Suprapubic skin (tissue), 4 donors: ENCODE data around the gene CWH43. TPM values are rescaled to one million over a fixed set of nuclear protein-coding genes. Genes with fewer than 3 reads are reported as not detected.

Experiments used
- DNase-seq, 2 donors: peaks; one replicate each; pipeline ENCODE4 v3.0.0-alpha.2; 2019; ENCODE audit warnings: low spot score in 2 of 2
- H3K27ac ChIP-seq: fragments of 200-600 bp; sonication (generic); one replicate; pipeline ENCODE4 v1.5.1; 2019
- H3K27me3 ChIP-seq: fragments of 200-600 bp; sonication (generic); one replicate; pipeline ENCODE4 v1.5.1; 2019
- H3K36me3 ChIP-seq: fragments of 200-600 bp; sonication (generic); one replicate; pipeline ENCODE4 v1.5.1; 2019
- H3K4me1 ChIP-seq: fragments of 200-600 bp; sonication (generic); one replicate; pipeline ENCODE4 v1.5.1; 2019
- H3K4me3 ChIP-seq: fragments of 200-600 bp; sonication (generic); one replicate; pipeline ENCODE4 v1.5.1; 2019; ENCODE audit warnings: mild to moderate bottlenecking
- H3K9me3 ChIP-seq: fragments of 200-600 bp; sonication (generic); one replicate; pipeline ENCODE4 v1.5.1; 2019
- EP300 ChIP-seq: sonication (generic); formaldehyde crosslinking; IDR thresholded peaks from one replicate; pipeline ENCODE4 v1.6.1; 2017; ENCODE audit warnings: antibody characterized with exemption
- POLR2A ChIP-seq, 2 donors: fragments of 450-650 bp; IDR thresholded peaks; one replicate each; pipeline ENCODE4 v1.6.1; 2017; ENCODE audit warnings: antibody characterized with exemption in 2 of 2, mild to moderate bottlenecking in 2 of 2, moderate library complexity in 2 of 2
- POLR2AphosphoS5 ChIP-seq, 3 donors: sonication (generic); formaldehyde crosslinking; IDR thresholded peaks; one replicate each; pipeline ENCODE4 v1.6.1; 2017; ENCODE audit warnings: antibody characterized with exemption in 3 of 3
- WGBS: methylation state at CpG from one replicate; pipeline ENCODE4 v1.1.5; 2018; 5-methylcytosine and 5-hydroxymethylcytosine counted together
- total RNA-seq, 4 donors: library from RNA; depleted of rRNA; stranded (reverse); fragments of >200 nt; gene quantifications; one replicate each; pipeline ENCODE4 v1.1.0, GENCODE V29; 2016
- TF ChIP-seq, protein P1 (sequence below), 2 donors: fragments of 200-600 bp in 1 of 2; fragments of 450-650 bp in 1 of 2; sonication (generic) in 1 of 2; IDR thresholded peaks; one replicate each; pipeline ENCODE4 v1.5.1; 2016 to 2019; ENCODE audit warnings: antibody characterized with exemption in 2 of 2, mild to moderate bottlenecking in 1 of 2, moderate library complexity in 1 of 2

The CWH43 gene
- total RNA-seq, 4 donors from 2014 or later: 31.5 to 51.6 (median 39.6) TPM

- Histone ChIP-seq H3K4me3 (no peak overlapping the region), H3K9me3 (peaks cover 13% of the 10 kb centered on the region), H3K27ac (no peak overlapping the region), H3K36me3 (no peaks in the 10 kb centered on the region), H3K27me3 (no peaks in the 10 kb centered on the region), H3K4me1 (no peaks in the 10 kb centered on the region)
- TF ChIP-seq, protein P1, sequence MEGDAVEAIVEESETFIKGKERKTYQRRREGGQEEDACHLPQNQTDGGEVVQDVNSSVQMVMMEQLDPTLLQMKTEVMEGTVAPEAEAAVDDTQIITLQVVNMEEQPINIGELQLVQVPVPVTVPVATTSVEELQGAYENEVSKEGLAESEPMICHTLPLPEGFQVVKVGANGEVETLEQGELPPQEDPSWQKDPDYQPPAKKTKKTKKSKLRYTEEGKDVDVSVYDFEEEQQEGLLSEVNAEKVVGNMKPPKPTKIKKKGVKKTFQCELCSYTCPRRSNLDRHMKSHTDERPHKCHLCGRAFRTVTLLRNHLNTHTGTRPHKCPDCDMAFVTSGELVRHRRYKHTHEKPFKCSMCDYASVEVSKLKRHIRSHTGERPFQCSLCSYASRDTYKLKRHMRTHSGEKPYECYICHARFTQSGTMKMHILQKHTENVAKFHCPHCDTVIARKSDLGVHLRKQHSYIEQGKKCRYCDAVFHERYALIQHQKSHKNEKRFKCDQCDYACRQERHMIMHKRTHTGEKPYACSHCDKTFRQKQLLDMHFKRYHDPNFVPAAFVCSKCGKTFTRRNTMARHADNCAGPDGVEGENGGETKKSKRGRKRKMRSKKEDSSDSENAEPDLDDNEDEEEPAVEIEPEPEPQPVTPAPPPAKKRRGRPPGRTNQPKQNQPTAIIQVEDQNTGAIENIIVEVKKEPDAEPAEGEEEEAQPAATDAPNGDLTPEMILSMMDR (IDR thresholded peaks at IDR 0.05): no peak
- no peak for TF ChIP-seq POLR2A (IDR thresholded peaks at IDR 0.05)
- TF ChIP-seq POLR2AphosphoS5 (IDR thresholded peaks at IDR 0.05): no peak
- no peak for TF ChIP-seq EP300
- WGBS: 87% methylated on average over 2 of the region's 2 CpGs
- no peak for DNase-seq
Observed at GRCh38 chr4:49018718-49019295, 32.7 kb downstream of the CWH43 start.

- no peaks in the 10 kb centered on the region for H3K27me3 ChIP-seq
- no peak overlapping the region for H3K4me3 ChIP-seq
- no peaks in the 10 kb centered on the region for H3K36me3 ChIP-seq
- no peak overlapping the region for H3K27ac ChIP-seq
- TF ChIP-seq, protein P1 (IDR thresholded peaks at IDR 0.05): no peak
- TF ChIP-seq POLR2A (IDR thresholded peaks at IDR 0.05): no peak
- no peak for TF ChIP-seq POLR2AphosphoS5 (IDR thresholded peaks at IDR 0.05)
- TF ChIP-seq EP300: no peak
- DNase-seq: no peak
- no peaks in the 10 kb centered on the region for H3K9me3 ChIP-seq
- 46% methylated on average over 11 of the region's 11 CpGs for WGBS
- H3K4me1 ChIP-seq: no peaks in the 10 kb centered on the region
Observed at GRCh38 chr4:49032440-49033161, 46.5 kb downstream of the CWH43 start.

- no peak for DNase-seq
- Histone ChIP-seq H3K4me1 (no peaks in the 10 kb centered on the region), H3K36me3 (no peaks in the 10 kb centered on the region), H3K27me3 (no peaks in the 10 kb centered on the region), H3K4me3 (no peak overlapping the region), H3K9me3 (no peaks in the 10 kb centered on the region), H3K27ac (no peak overlapping the region)
- TF ChIP-seq, protein P1 (IDR thresholded peaks at IDR 0.05): no peak
- TF ChIP-seq EP300 (no peak), POLR2AphosphoS5 (IDR thresholded peaks at IDR 0.05) (no peak), POLR2A (IDR thresholded peaks at IDR 0.05) (no peak)
- WGBS: 45% methylated on average over 3 of the region's 3 CpGs
Observed at GRCh38 chr4:49036528-49036927, 50.5 kb downstream of the CWH43 start.

DNA sequence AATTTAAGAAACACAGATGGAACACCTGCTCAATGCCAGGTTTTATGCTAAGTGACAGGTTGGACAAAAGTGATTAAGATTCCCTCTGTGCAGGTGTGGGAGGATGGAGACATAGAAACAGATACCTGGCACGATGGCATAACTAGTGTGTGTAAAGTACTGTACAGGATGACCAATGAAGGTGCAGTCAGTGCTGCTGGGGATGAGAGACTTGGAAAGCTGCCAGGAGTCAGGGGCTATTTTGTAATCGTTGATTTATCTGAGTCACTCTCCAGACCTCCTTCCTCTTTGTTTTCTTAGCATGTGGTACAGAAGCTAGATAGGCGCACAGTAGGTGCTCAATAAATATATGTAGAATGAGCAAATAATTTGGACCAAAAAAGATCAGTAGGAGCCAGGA is 58.2 kb downstream of the CWH43 start:
- Histone ChIP-seq H3K4me3 (no peak overlapping the region), H3K9me3 (no peaks in the 10 kb centered on the region), H3K4me1 (no peaks in the 10 kb centered on the region), H3K27ac (no peak overlapping the region), H3K27me3 (no peaks in the 10 kb centered on the region), H3K36me3 (no peaks in the 10 kb centered on the region)
- no peak for DNase-seq
- TF ChIP-seq, protein P1 (IDR thresholded peaks at IDR 0.05): no peak
- TF ChIP-seq POLR2A (IDR thresholded peaks at IDR 0.05): no peak
- no peak for TF ChIP-seq POLR2AphosphoS5 (IDR thresholded peaks at IDR 0.05)
- TF ChIP-seq EP300: no peak
- 71% methylated on average over 3 of the region's 3 CpGs for WGBS

DNA sequence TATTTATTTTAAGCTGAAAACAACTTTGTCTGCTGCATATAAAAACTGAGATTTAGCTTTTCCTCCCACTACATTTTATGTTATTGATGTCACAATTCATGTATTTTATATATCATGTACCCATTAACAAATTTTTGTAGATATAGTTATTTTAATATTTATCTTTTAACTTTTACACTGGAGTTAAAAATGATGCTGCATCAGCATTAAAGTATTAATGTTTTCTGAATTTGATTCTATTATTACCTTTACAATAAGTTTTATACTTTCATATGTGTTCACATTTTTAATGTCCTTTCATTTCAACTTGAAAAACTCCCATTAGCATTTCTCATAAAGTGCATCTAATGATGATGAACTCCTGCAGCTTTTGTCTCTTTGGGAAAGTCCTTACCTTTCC is 72.2 kb downstream of the CWH43 start:
- no peaks in the 10 kb centered on the region for H3K4me1 ChIP-seq
- TF ChIP-seq EP300 (no peak), POLR2AphosphoS5 (IDR thresholded peaks at IDR 0.05) (no peak), POLR2A (IDR thresholded peaks at IDR 0.05) (no peak)
- TF ChIP-seq, protein P1 (IDR thresholded peaks at IDR 0.05): no peak
- H3K27ac ChIP-seq: no peak overlapping the region
- H3K9me3 ChIP-seq: peaks cover 19% of the 10 kb centered on the region
- no peaks in the 10 kb centered on the region for H3K27me3 ChIP-seq
- no peak overlapping the region for H3K4me3 ChIP-seq
- DNase-seq: no peak
- no peaks in the 10 kb centered on the region for H3K36me3 ChIP-seq
